ENCODE measurements around the gene ACY1.

Gene ACY1

GRCh38 chr3:51982838-51983577 is at the start of gene ACY1:
TSS of gene ACY1 (plus strand) at chr3:51983535. CDS start at chr3:51984065, 530 bp downstream.
- DNase-seq = peak; percentile 52 to 56

DNA sequence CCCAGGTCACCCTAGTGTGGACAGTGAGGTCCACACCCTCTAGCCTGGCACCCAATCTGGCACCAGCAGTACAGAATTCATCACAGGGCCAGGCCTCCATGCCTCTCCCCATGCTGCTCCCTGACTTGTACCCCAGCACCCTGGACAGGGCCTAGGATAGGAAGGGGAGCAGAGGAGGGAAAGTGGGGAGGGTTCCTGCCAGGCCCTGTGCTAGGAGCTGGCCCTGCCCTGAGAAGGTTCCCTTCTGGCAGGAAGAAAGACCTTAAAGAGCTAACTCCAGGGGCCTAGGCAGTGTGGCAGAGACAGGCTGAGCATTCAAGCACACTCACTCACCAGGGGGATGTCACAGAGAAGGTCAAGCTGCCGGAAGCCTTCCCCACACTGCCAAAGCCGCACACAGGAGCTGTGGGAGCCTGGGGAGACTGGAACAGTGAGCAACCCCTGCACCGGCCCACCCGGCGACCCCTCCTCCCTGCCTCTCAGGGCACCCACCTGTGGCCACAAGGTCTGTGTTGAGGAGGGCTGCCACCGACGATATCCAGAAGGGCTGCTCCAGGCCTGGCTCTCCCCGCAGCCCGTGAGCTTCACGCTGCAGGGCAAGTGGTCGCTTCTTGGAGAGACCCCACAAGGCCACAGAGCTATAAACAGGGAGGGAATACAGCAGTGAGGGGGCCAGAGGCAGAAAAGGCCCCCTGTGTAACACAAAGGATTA is 49.0 kb upstream of the ACY1 start:
- DNase-seq = no peak

GRCh38 chr3:51934991-51935885 is 48.1 kb upstream of the ACY1 start:
- DNase-seq = no peak

GRCh38 chr3:51935886-51936755 is 47.2 kb upstream of the ACY1 start:
- no peak for DNase-seq

- DNase-seq = no peak
These were observed 46.3 kb upstream of the ACY1 start for GRCh38 chr3:51937014-51937413.

- DNase-seq = no peak
These were observed 45.5 kb upstream of the ACY1 start for GRCh38 chr3:51937611-51938450.

DNA sequence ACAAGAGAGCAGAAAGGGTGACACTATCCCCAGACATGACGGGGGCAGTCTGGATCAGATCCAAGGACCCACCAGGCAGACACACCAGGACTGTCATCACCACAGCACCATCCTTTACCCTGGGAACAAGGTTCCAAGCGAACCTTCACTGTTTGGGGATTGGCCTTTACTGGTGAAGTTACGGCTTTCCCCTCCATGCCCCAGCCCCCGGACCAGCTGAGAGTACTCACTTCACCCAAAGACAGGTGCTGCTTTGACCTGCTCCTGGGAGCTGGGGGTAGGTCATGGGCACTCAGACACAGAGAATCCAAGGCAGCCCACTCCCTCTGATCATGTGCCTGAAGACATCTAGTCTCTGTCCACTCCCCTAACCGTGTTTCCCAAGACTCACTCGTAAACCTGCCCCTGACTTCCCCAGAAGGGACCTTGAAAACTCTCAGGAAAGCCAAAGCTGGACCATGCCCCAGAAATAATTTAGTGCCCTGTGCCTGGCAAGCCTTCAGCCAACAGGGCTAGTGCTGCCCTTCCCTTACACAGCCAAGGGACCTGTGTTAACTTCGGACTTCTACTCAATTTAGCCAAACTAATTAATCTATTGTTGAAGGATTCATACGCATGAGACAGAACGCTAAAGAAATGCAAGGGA is 44.4 kb upstream of the ACY1 start:
- no peak for DNase-seq

DNA sequence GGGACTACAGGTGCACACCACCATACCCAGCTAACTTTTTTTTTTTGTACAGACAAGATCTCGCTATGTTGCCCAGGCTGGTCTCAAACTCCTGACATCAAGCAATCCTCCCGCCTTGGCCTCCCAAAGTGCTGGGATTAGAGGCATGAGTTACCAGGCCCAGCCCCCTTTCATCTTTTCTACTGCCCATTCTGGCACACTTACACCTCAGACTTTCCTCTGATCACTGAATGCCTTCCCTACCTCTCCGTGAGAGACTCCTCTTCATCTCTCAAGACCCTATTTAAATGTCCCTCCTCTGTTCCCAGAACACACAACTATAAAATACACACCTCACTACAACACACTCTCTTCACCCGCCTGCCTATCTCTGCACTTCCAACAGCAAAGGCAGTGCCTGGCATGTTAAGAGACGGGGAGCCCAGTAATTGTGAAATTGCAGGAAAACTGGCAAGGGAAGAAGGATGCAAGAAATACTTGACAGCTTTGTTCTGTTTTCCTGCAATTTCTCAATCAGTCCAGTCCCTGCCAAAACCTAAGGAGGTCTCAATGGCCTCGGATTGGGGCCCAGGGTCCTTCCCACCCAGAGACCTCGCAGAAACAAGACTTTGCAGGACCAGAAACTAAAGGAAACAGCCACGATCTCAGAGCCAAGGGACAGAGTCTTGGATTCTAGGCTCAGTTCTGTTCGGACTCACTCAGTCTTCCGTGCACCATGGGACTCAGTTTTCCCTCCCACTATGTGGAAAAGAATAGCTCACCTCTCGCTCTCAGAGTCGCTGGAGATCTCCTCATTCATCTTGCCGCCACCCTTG is 42.5 kb upstream of the ACY1 start:
- DNase-seq = no peak

DNA sequence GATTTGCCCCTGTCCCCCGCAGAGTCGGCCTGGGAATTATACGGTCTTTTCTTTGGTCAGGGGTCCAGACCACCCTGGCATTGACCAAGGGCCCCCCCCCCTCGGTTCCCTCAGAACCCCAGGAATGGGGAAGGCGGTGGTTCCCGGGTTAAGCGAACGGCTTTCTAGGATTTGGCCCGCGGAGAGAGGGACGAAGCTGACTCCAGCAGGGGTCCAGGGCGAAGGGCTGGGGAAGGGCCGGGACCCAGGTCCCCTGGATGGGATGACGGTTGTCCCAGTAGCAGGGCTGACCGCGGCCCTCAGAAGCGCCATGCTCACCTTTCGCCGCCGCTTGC is 41.9 kb upstream of the ACY1 start:
- no peak for DNase-seq

DNA sequence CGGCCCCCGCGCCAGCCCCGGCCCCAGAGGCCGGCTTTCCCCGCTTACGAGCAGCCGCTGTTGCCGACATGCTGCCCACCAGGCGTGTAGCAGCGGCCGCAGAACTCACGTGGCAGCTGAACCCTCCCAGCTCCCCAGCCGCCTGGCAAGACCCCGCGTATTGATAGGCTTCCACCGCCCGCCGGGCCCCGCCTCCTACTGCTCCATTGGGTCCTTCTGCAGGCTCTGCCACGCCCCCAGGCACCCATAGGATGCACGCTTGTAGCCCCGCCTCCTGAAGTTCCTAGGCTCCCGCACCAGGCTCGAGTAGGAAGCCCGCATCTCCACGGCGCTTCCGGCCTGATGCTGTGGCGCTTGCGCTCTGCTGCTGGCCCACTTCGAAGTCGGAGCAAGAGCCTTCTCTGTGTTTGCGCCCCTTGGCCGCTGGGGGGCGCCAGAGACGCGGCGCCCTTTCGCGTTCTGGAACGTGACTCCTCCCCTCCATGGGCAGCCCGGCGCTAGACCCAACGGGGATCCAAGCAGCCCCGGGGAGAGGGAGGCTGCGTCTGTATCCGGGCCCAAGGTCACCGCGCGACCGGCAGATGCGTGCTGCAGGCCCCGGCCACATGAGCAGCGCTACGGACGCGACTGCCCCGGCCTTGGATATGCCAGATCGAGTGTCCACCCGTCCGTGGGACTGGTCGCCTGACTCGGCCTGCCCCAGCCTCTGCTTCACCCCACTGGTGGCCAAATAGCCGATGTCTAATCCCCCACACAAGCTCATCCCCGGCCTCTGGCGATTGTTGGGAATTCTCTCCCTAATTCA is 41.3 kb upstream of the ACY1 start, which contains the start of the genes PARP3 and RRP9:
PARP3 (plus strand) TSS at position 566 of the 805 bp plus-strand sequence. CDS start 993 bp downstream, outside the sequence.
RRP9 (minus strand) TSS at position 107 of the 805 bp plus-strand sequence; CDS start at position 70, 37 bp downstream.
- peak; percentile 99 to 100 for DNase-seq

DNA sequence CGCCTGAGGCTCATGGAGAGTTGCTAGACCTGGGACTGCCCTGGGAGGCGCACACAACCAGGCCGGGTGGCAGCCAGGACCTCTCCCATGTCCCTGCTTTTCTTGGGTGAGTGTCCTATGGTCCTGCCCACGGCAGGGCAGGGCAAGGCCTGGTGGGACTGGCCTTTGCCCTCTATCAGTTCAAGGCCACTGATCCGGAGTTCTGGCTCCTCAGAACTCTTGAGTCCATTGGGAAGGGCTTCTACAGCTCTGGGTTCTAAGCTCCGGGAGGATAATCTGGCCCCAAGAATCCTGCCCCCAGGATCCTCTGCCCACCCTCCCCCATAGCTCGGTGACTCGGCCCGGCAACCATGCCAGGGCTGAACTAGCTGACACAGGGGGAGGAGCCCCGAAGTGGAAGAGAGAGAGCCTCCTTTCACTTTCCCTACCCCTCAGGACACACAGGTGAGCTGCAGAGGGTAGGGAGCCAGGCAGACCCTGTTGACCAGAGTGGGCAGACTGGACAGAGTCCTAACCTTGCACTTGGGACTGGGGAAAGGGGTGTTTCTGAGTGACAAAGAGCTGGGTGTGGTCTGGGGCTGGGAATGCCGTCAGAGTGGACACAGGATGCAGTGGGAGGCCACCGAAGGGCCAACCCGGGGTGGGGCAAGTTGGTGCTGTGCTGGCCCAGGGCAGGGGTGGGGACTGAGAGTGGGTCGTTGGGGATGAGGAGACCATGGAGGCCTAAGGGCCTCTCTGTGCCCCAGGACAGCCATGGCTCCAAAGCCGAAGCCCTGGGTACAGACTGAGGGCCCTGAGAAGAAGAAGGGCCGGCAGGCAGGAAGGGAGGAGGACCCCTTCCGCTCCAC is 40.5 kb upstream of the ACY1 start:
- DNase-seq = peak; percentile 57 to 62

DNA sequence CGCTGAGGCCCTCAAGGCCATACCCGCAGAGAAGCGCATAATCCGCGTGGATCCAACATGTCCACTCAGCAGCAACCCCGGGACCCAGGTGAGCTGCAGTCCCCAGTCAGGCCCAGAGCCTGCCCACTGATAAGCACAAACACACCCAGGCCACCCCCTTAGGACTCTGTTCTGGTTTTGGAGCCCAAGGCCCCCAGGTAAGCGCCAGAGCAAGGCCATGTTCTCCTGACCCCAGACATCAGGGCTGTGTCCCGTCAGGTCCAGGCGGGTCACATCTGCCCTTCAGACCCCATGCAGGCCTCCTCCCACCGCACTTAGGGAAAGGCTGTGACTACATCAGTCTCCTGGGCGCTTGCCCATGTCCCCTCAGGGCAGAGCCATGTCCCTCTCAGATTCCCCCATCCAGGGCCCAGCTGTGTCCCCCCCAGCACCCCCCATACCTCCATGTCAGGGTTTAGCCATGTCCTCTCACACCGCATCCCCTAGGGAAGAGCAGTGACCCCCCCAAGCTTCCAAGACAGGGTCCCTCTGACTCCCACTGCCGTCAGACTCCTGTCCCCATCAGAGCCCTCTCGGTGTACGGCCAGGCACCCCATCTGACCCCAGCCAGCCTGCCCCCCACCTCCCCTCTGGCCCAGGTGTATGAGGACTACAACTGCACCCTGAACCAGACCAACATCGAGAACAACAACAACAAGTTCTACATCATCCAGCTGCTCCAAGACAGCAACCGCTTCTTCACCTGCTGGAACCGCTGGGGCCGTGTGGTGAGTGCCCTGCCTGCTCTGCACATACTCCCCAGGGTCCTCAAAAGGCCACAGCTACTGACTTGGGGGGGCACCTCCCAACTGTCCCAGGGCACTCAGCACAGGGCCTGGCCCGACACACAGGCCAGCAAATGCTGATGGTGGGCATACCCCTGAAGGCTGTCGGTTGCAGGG is 39.6 kb upstream of the ACY1 start:
- DNase-seq = no peak

GRCh38 chr3:51944451-51945021 is 38.8 kb upstream of the ACY1 start:
- DNase-seq = no peak

DNA sequence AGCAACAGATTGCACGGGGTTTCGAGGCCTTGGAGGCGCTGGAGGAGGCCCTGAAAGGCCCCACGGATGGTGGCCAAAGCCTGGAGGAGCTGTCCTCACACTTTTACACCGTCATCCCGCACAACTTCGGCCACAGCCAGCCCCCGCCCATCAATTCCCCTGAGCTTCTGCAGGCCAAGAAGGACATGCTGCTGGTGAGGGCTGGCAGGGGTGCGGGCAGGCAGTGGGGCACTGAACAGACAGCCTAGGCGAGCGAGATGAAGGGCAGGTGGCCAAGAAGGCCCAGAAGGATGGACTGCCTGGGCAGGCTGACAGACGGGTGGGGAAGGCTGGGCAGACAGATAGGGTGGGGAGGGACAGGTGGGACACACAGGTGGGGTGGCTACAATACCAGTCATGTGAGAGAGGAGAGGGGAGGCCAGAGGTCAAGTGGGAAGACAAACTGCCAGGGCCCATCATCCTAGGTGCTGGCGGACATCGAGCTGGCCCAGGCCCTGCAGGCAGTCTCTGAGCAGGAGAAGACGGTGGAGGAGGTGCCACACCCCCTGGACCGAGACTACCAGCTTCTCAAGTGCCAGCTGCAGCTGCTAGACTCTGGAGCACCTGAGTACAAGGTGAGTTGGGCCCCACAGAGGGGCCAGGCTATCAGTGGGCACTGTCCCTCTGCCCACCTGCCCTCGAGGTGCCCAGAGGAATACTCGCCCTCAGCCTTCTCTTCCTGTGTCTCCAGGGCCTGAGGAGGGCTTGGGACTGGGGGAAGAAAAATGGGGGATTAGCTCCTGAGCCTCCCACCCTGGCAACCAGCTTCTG is 38.1 kb upstream of the ACY1 start:
- DNase-seq = no peak

DNA sequence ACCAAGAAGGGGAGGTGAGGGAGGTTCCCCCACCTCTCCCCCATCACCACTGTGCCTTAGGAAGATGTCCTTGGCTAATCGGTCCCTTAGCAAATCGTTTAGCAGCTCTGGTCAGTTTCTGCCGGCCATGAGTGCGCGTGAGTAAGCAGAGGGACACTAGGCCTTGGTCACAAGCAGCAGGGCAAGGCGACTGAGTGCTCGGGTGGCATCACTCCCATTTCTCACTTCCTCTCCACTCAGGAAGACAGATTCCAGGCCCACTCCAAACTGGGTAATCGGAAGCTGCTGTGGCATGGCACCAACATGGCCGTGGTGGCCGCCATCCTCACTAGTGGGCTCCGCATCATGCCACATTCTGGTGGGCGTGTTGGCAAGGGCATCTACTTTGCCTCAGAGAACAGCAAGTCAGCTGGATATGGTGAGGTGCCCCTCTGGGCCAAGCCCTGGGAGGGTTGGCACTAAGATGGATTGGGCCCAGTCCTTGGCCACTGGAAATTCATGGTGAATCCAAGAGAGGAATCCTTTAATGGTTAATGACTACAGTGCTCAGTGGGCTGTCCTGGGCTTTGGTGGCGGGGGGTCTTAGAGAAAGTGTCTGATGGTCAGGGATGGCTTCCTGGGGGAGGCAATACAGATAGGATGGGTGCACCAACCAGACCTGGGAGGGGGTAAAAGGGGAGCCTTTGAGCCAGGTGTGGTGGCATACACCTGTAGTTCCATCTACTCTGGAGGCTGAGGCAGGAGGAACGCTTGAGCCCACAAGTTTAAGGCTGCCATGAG is 37.2 kb upstream of the ACY1 start:
- DNase-seq = no peak

Measured in activated CD4-positive, alpha-beta T cell treated with anti-CD3 and anti-CD28 coated beads, Interleukin-2, amount 50 U/mL, for 4 hours (primary cell).